GM12801 (cell line): Measurements from ENCODE around the gene INPP5D.

Source experiments
- CTCF ChIP-seq: IDR thresholded peaks from one replicate; pipeline ENCODE4 v1.5.1; 2011; ENCODE audit warnings: control low read depth; ENCODE audit not compliant: insufficient read length; ENCODE audit errors: extremely low read depth

Gene INPP5D

GRCh38 chr2:233240897-233241296 is 180.8 kb downstream of the INPP5D start:
- TF ChIP-seq CTCF, result no peak

DNA sequence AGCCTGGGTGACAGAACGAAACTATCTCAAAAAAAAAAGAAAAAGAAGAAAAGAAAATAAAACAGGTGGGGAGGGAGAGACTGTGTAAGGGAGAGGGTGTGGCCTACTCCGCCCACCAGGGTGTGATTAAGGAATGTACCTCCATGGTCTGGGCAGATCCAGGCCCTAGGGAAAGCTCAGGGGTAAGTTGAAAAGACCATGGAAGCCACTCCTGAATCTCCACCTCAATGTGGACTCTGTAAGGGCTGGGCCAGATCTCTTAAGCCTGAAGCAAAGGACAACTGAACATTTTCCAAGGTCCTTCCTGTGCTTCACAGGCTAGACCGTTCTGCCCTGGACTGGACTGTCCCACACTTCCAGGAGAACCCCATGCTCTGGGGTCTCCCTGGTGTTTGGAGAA is 181.7 kb downstream of the INPP5D start:
- no peak for TF ChIP-seq CTCF

GRCh38 chr2:233242231-233242927 is 182.2 kb downstream of the INPP5D start:
- TF ChIP-seq CTCF, result no peak

- no peak for TF ChIP-seq CTCF
These were observed 183.2 kb downstream of the INPP5D start for GRCh38 chr2:233243348-233243747.

DNA sequence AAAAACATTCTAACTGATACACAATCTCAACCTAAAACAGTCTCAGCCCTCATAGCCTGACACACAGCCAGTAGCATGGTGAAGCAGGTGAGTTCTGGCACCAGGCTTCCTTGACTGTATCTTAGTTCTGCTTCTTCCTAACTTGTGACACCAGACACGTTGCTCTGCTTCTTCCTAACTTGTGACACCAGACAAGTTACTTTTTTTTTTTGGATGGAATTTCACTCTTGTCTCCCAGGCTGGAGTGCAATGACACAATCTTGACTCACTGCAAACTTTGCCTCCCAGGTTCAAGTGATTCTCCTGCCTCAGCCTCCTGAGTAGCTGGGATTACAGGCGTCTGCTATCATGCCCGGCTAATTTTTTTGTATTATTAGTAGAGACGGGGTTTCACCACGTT is 184.7 kb downstream of the INPP5D start:
- TF ChIP-seq CTCF, result no peak

DNA sequence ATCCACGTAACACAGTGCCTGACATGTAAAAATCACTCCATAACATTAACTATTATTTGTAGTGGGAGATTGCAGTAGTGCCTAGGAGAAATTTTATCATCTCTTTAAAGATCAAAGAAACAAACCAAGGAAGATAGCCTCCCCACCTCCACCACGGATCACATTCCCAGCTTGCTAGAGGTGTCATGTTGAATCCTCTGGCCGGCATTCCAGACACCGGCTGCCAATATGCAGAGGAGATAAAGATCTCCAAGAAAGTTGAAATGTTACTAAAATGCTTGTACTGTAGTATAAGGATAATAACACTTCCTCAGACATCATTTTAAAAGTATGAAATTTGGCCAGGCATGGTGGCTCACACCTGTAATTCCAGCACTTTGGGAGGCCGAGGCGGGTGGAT is 185.3 kb downstream of the INPP5D start:
- TF ChIP-seq CTCF, result no peak

- no peak for TF ChIP-seq CTCF
These were observed 187.0 kb downstream of the INPP5D start for GRCh38 chr2:233247116-233247515.
